ENCODE measurements around the gene ZDHHC23. TPM values are rescaled to one million over a fixed set of nuclear protein-coding genes. Genes with fewer than 3 reads are reported as not detected.

ZDHHC23 gene
- total and polyA plus RNA-seq, 2 donors (not counting 1 experiment from before 2014, with no cell fraction given) = 12.3 to 72.6 TPM

GRCh38 chr3:113908133-113908532 is 39.7 kb upstream of the ZDHHC23 start:
- Mint-ChIP-seq H3K27me3 (no peaks in the 10 kb centered on the region), H3K9me3 (ENCODE audit: insufficient read depth) (no peaks in the 10 kb centered on the region), H3K4me1 (peaks cover 4% of the 10 kb centered on the region), H3K4me3 (no peak overlapping the region), H3K27ac (no peak overlapping the region)
- H3K79me2 ChIP-seq (ENCODE audit: control insufficient read depth, insufficient read depth, low read length) = no peaks in the 10 kb centered on the region
- no peak for ATAC-seq (ENCODE audit: low read depth)
- POLR2A ChIA-PET = no interaction called here
- no peak overlapping the region for H3K9ac ChIP-seq (ENCODE audit: low read length)
- no peak overlapping the region for H3K4me2 ChIP-seq (replicated peaks; ENCODE audit: low read depth, low read length, poor library complexity, severe bottlenecking)
- intact Hi-C loops (cut with micrococcal nuclease) = no loop called here
- CTCF ChIA-PET = interaction anchor here (0.9 to 2.4 kb wide), 2 partner anchors 65 to 172 kb away, joined by 5 to 15 read pairs; no protein-coding TSS in a partner anchor
- peaks cover 0 to 3% of the 10 kb centered on the region in 2 donors for H3K4me1 ChIP-seq (ENCODE audit: control insufficient read depth in 2 of 2, insufficient read depth in 2 of 2, low read length in 2 of 2)
- no peaks in the 10 kb centered on the region for H3K36me3 ChIP-seq (replicated peaks in 1 of 2; ENCODE audit: control extremely low read depth in 1 of 2, control insufficient read depth in 1 of 2, extremely low read depth in 1 of 2, insufficient read depth in 2 of 2, low read length in 1 of 2)
- H3K4me3 ChIP-seq (ENCODE audit: control extremely low read depth in 1 of 5, extremely low read depth in 1 of 5, insufficient read depth in 1 of 5, low read depth in 2 of 5, low read length in 4 of 5) = no peak overlapping the region
- TF ChIP-seq EZH2 (IDR thresholded peaks at IDR 0.05; ENCODE audit: borderline replicate concordance, insufficient read depth, low read depth, low read length, poor library complexity, severe bottlenecking) (no peak), CTCF (IDR thresholded peaks at IDR 0.05) (no peak)
- no peak overlapping the region for H3K27ac ChIP-seq (ENCODE audit: low read length in 2 of 2)
- no peaks in the 10 kb centered on the region for H4K20me1 ChIP-seq (ENCODE audit: control insufficient read depth, insufficient read depth, low read length, poor library complexity, severe bottlenecking)
- no peaks in the 10 kb centered on the region for H3K27me3 ChIP-seq (replicated peaks in 1 of 4; ENCODE audit: control extremely low read depth in 1 of 4, control insufficient read depth in 3 of 4, insufficient read depth in 4 of 4, low read length in 3 of 4)
- no peak for DNase-seq
- no peaks in the 10 kb centered on the region for H3K9me3 ChIP-seq (ENCODE audit: control extremely low read depth in 1 of 3, control insufficient read depth in 2 of 3, insufficient read depth in 1 of 3, low read length in 2 of 3)
- no peak overlapping the region for H2AFZ ChIP-seq (ENCODE audit: insufficient read depth, low read depth, low read length, poor library complexity, severe bottlenecking)

- no peaks in the 10 kb centered on the region for H4K20me1 ChIP-seq (ENCODE audit: control insufficient read depth, insufficient read depth, low read length, poor library complexity, severe bottlenecking)
- H3K27me3 Mint-ChIP-seq = no peaks in the 10 kb centered on the region
- no peak overlapping the region for H3K4me3 Mint-ChIP-seq
- H3K9me3 ChIP-seq (ENCODE audit: control extremely low read depth in 1 of 3, control insufficient read depth in 2 of 3, insufficient read depth in 1 of 3, low read length in 2 of 3) = no peaks in the 10 kb centered on the region
- no peak overlapping the region for H3K27ac ChIP-seq (ENCODE audit: low read length in 2 of 2)
- no peak overlapping the region for H3K4me2 ChIP-seq (replicated peaks; ENCODE audit: low read depth, low read length, poor library complexity, severe bottlenecking)
- no peak for DNase-seq
- no peak overlapping the region for H3K4me3 ChIP-seq (ENCODE audit: control extremely low read depth in 1 of 5, extremely low read depth in 1 of 5, insufficient read depth in 1 of 5, low read depth in 2 of 5, low read length in 4 of 5)
- WGBS (ENCODE audit: insufficient coverage) = 100% methylated on average over 3 of the region's 5 CpGs
- H3K79me2 ChIP-seq (ENCODE audit: control insufficient read depth, insufficient read depth, low read length) = no peaks in the 10 kb centered on the region
- no peaks in the 10 kb centered on the region for H3K36me3 ChIP-seq (replicated peaks in 1 of 2; ENCODE audit: control extremely low read depth in 1 of 2, control insufficient read depth in 1 of 2, extremely low read depth in 1 of 2, insufficient read depth in 2 of 2, low read length in 1 of 2)
- ATAC-seq (ENCODE audit: low read depth) = no peak
- TF ChIP-seq CTCF (IDR thresholded peaks at IDR 0.05) (no peak), EZH2 (IDR thresholded peaks at IDR 0.05; ENCODE audit: borderline replicate concordance, insufficient read depth, low read depth, low read length, poor library complexity, severe bottlenecking) (no peak)
- no peak overlapping the region for H2AFZ ChIP-seq (ENCODE audit: insufficient read depth, low read depth, low read length, poor library complexity, severe bottlenecking)
- ChIA-PET CTCF (interaction anchor here (0.6 to 1.9 kb wide), 6 partner anchors 67 to 623 kb away, joined by 3 to 15 read pairs (median 3); no protein-coding TSS in a partner anchor), POLR2A (interaction anchor here (0.7 kb wide), 1 partner anchor 388 kb away, joined by 3 read pairs; no protein-coding TSS in a partner anchor)
- H3K9me3 Mint-ChIP-seq (ENCODE audit: insufficient read depth) = no peaks in the 10 kb centered on the region
- intact Hi-C loops (cut with micrococcal nuclease) = loop anchor here (10.0 kb wide), 1 partner anchor 416 kb away; no protein-coding TSS in a partner anchor
- no peak overlapping the region for H3K9ac ChIP-seq (ENCODE audit: low read length)
- H3K27me3 ChIP-seq (replicated peaks in 1 of 4; ENCODE audit: control extremely low read depth in 1 of 4, control insufficient read depth in 3 of 4, insufficient read depth in 4 of 4, low read length in 3 of 4) = no peaks in the 10 kb centered on the region
- H3K27ac Mint-ChIP-seq = no peak overlapping the region
- H3K4me1 ChIP-seq (ENCODE audit: control insufficient read depth in 2 of 2, insufficient read depth in 2 of 2, low read length in 2 of 2) = peaks cover 0 to 3% of the 10 kb centered on the region in 2 donors
- peaks cover 4% of the 10 kb centered on the region for H3K4me1 Mint-ChIP-seq
Observed at GRCh38 chr3:113910966-113911365, 36.8 kb upstream of the ZDHHC23 start.

All from B cell (primary cell).